Bronchial epithelial cell (primary cell): Measurements from ENCODE around the gene SEPTIN10. TPM values are rescaled to one million over a fixed set of nuclear protein-coding genes. Genes with fewer than 3 reads are reported as not detected.

Experiments used
- DNase-seq: peaks from one replicate; pipeline ENCODE4 v3.0.0-alpha.2; 2010; ENCODE audit warnings: low read depth
- FAIRE-seq: peaks from 2 replicates; lab custom pipeline; 2011; peaks lifted over from hg19 to GRCh38; lab: Jason Lieb, UNC
- H3K27me3 ChIP-seq: 2 replicates; pipeline ENCODE4 v1.5.1; 2011; ENCODE audit warnings: low read length; ENCODE audit not compliant: control insufficient read depth, insufficient read depth
- H3K36me3 ChIP-seq: 2 replicates; pipeline ENCODE4 v1.5.1; 2011; ENCODE audit warnings: low read length; ENCODE audit not compliant: control insufficient read depth, insufficient read depth
- H3K4me3 ChIP-seq: 2 replicates; pipeline ENCODE4 v1.5.1; 2011; ENCODE audit warnings: mild to moderate bottlenecking, low read depth, low read length, control low read depth
- total RNA-seq: library from RNA; depleted of rRNA; stranded (reverse); fragments of >200 nt; gene quantifications from 2 replicates; pipeline ENCODE4 v1.2.1, GENCODE V29; 2014
- TF ChIP-seq, protein P1 (sequence below): IDR thresholded peaks from 2 replicates; pipeline ENCODE4 v1.5.1; 2011; ENCODE audit warnings: mild to moderate bottlenecking, moderate library complexity, low read length, control low read depth, inconsistent platforms; ENCODE audit not compliant: insufficient read depth, severe bottlenecking

The SEPTIN10 gene
- total RNA-seq, 1 donor from 2014 or later = 62.4 TPM

DNA sequence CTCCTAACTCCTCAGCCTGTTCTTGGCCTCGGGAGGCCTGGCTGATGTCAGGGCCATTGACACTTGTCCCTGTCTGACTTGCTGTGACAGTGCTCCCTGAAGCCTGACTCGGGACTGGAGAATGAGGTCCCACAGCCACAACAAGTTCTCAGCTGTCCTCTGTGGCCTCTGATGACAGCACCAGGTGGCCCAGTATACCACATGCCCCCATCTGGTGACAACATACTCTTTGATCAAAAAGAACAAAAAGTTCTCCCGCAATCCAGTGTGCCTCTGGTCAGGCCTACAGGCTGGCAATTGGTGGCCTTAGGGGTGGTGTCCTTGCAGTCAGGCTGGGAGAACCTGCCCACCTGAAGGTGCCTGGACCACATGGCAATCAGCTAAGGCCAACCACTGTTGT, 102.6 kb downstream of the SEPTIN10 start:
- DNase-seq (no peak), FAIRE-seq (no peak)
- H3K27me3 ChIP-seq = no peaks in the 10 kb centered on the region
- no peak overlapping the region for H3K4me3 ChIP-seq
- no peaks in the 10 kb centered on the region for H3K36me3 ChIP-seq
- TF ChIP-seq, protein P1, sequence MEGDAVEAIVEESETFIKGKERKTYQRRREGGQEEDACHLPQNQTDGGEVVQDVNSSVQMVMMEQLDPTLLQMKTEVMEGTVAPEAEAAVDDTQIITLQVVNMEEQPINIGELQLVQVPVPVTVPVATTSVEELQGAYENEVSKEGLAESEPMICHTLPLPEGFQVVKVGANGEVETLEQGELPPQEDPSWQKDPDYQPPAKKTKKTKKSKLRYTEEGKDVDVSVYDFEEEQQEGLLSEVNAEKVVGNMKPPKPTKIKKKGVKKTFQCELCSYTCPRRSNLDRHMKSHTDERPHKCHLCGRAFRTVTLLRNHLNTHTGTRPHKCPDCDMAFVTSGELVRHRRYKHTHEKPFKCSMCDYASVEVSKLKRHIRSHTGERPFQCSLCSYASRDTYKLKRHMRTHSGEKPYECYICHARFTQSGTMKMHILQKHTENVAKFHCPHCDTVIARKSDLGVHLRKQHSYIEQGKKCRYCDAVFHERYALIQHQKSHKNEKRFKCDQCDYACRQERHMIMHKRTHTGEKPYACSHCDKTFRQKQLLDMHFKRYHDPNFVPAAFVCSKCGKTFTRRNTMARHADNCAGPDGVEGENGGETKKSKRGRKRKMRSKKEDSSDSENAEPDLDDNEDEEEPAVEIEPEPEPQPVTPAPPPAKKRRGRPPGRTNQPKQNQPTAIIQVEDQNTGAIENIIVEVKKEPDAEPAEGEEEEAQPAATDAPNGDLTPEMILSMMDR = no peak

DNA sequence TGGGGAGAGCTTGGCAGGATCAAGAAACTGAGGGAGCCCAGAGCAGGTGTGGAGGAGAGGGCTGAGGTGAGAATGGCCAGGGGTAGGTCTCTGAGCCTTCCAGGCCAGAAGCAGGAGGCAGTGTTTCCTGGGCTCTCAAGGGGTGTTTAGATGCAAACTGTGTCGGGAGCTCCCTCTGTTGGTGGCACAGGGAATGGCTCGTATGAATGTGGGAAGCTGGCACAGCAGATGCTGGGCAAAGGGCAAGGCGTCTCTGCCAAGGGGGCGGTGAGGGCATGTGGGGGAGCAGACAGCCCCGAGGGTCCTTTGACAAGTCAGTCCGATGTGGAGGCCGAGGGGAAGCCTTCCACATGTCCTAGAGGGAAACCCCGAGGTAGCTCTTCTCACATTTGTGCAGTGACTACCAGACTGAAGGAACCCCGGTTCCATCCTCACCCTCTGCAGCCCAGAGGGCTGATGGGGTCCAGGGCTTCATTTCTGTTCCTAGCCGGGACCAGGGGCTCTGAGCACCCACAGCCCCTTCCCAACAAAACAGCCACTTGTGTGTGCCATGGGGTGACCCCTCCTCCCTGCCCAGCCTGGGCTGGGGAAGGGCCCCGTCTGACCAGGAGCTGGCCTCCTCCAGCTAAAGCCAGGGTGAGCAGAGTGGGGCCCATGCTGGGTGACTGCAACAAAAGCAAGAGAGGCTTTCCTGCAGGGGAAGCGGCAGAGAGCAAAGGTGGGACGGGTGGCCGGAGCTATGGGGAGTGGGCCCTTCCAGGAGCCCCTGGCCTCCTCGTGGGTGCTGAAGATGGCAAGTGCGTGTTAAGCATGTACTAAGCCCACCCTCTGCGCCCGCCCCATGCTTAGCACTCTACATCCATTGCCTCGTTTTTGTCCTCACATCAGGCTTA, 103.4 kb downstream of the SEPTIN10 start:
- DNase-seq (peak; percentile 64), FAIRE-seq (no peak)
- TF ChIP-seq, protein P1 = peak; percentile 98
- Histone ChIP-seq H3K4me3 (no peak overlapping the region), H3K27me3 (no peaks in the 10 kb centered on the region), H3K36me3 (no peaks in the 10 kb centered on the region)

DNA sequence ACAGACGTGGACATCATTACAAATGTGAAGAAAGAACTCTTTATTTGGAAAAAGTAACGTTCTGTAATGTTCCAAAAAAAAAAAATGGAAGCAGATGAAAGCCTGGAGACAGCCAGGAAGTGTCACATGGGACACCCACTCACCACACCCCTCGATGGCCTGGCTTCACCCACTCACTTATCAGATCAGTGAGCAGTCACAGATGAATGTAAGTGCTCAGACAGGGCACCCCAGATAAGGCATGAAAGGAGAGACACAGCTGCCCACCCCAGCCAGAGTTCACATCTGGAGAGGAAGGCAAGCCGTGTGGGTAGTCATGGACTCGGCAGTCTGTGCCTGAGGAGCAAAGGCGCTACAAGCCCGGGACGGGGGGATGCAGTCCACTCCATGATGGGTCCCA, 105.2 kb downstream of the SEPTIN10 start:
- no peak for DNase-seq
- Histone ChIP-seq H3K27me3 (no peaks in the 10 kb centered on the region), H3K36me3 (no peaks in the 10 kb centered on the region), H3K4me3 (no peak overlapping the region)
- no peak for FAIRE-seq
- TF ChIP-seq, protein P1 = no peak

DNA sequence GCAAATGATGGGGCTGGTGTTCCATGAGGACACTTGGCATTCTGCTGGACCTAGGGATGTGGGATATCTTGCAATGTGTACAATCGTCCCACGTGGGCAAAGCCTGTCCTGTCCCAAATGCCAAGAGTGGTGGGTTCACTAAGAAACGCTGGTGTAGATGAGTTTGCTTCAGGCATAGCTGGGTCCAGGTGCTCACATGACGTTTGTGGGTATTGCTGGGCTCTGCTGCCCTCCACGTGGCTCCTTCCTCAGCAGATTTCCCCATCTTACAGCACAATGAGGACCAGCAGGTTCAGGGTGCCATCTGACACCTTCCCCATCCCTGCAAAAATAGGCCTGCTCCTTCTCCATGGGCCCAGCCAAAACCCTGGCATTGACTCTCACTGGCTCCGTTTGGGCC, 105.9 kb downstream of the SEPTIN10 start:
- Histone ChIP-seq H3K27me3 (no peaks in the 10 kb centered on the region), H3K4me3 (no peak overlapping the region), H3K36me3 (no peaks in the 10 kb centered on the region)
- no peak for FAIRE-seq
- TF ChIP-seq, protein P1 = no peak
- DNase-seq = no peak

DNA sequence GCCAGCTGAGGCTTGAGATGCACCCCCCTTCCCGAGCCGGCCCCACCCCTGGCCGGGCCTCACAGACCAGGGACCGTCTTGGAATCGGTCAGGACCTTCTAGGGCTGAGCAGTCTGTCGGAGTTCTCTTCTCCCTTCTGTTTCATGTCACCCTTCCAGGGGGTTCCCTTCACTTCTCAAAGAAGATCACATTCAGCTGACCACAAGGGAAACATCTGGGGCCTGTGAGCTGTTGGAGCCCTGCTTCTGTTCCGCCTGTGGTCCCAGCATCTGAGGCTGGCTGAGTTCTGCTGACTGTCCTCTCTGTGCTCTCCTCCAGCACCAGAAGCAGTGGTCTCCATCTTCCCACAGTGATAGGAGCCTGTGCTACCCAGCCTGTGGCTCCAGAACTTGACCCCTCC, 106.5 kb downstream of the SEPTIN10 start:
- no peak for FAIRE-seq
- H3K36me3 ChIP-seq = no peaks in the 10 kb centered on the region

More for the DNA sequence above, 106.5 kb downstream of the SEPTIN10 start:
- no peak for DNase-seq
- TF ChIP-seq, protein P1 = no peak
- H3K27me3 ChIP-seq = no peaks in the 10 kb centered on the region
- H3K4me3 ChIP-seq = no peak overlapping the region
